GM21619 (cell line): Measurements from ENCODE around the gene OR8A1.

ENCODE experiments used
- ATAC-seq: cut with Tn5 transposase; IDR thresholded peaks from one replicate; pipeline ENCODE4 v1.9.1; 2021; ENCODE audit not compliant: unreplicated experiment

The OR8A1 gene

GRCh38 chr11:124569697-124570096 lies at the start of gene OR8A1:
Gene OR8A1 (plus strand): TSS chr11:124569997. CDS start chr11:124570120, 123 bp downstream.
- ATAC-seq: no peak

- no peak for ATAC-seq
These were observed 49.3 kb upstream of the OR8A1 start for GRCh38 chr11:124520550-124520854.

GRCh38 chr11:124533626-124534025 lies 36.2 kb upstream of the OR8A1 start:
- no peak for ATAC-seq

- ATAC-seq: no peak
These were observed 35.7 kb upstream of the OR8A1 start for GRCh38 chr11:124534051-124534450.

DNA sequence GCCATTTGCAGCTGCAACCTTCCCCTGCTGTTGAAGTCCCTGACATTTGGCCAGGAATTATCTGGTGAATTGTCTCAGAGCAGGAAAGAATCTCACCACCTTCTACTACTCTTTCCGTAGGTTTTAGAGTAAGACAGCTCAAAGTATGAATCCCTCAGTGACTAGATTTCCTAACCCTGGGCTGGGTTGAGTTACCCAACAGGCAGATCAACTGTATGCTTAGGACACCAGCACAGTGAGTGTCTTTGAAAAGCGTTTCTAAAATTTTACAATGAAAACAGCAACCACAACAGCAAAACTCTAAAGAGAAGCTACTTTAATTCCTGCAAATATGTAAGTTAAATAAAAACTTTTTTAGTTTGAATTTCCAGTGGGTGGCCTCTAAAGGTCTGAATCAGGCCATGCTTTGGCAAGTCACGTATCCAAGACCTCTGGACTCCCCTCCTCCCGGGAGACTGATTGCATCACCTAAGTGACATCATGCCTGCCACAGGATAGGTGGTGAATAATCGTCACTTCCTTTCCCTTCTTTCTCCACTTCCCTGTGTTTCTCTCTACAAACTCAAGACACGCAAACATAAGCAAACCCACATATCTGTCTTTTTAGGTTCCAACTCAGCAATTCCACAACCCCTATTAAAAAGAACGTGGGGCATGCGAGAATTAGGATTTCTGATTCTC lies 34.1 kb upstream of the OR8A1 start:
- ATAC-seq: no peak

GRCh38 chr11:124536520-124536919 lies 33.3 kb upstream of the OR8A1 start:
- no peak for ATAC-seq

- ATAC-seq: no peak
These were observed 31.8 kb upstream of the OR8A1 start for GRCh38 chr11:124538019-124538418.

GRCh38 chr11:124541204-124541603 lies 28.6 kb upstream of the OR8A1 start:
- no peak for ATAC-seq

GRCh38 chr11:124543145-124543544 lies 26.7 kb upstream of the OR8A1 start:
- no peak for ATAC-seq

DNA sequence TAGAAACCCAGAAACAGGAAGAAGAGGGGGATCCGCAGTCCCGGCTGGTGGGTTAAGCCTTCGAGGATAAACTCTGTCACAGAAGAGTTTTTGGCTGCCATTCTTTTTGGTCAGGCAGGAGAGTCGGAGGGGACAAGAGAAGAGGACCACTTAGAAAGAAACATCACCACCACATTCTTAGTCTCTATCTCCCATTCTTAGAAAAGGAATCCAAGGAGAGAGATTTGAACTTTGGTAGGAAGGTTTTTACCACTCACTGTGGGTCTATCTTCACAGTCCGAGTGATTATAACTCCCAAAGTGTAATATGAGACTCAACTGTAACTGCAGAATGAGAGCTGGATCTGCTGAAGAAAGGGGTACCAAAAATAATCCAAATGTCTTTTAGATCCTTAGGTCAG lies 26.2 kb upstream of the OR8A1 start, which contains the start of gene OR8B12:
OR8B12 (minus strand) TSS at position 101 of the 400 bp plus-strand sequence; CDS start at position 101, 0 bp downstream.
- ATAC-seq: no peak

- ATAC-seq: no peak
These were observed 18.6 kb upstream of the OR8A1 start for GRCh38 chr11:124551189-124551588.

GRCh38 chr11:124551987-124552386 lies 17.8 kb upstream of the OR8A1 start:
- ATAC-seq: no peak

- no peak for ATAC-seq
These were observed 13.0 kb upstream of the OR8A1 start for GRCh38 chr11:124556828-124557227.

- ATAC-seq: no peak
These were observed 363 bp downstream of the OR8A1 start for GRCh38 chr11:124570160-124570559.

GRCh38 chr11:124577716-124578427 lies 8.1 kb downstream of the OR8A1 start:
- ATAC-seq: no peak

GRCh38 chr11:124578761-124579160 lies 9.0 kb downstream of the OR8A1 start:
- no peak for ATAC-seq

DNA sequence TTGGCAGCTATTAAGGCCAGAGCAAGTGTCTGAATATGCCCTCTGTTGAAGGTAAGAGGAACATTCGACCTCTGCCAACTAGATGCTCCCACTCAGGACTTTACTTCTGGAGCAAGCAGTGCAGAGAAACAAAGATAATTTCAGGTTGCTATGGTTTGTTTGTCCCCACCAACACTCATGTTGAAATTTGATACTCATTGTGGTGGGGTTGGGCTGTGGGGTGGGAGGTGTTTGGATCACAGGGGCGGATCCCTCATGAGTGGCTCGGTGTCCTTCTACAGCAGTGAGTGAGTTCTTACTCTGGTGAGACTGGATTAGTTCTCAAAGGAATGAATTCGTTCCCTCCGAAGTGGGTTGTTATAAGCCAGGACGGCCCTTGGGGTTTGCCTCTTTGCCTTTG lies 12.0 kb downstream of the OR8A1 start:
- no peak for ATAC-seq

DNA sequence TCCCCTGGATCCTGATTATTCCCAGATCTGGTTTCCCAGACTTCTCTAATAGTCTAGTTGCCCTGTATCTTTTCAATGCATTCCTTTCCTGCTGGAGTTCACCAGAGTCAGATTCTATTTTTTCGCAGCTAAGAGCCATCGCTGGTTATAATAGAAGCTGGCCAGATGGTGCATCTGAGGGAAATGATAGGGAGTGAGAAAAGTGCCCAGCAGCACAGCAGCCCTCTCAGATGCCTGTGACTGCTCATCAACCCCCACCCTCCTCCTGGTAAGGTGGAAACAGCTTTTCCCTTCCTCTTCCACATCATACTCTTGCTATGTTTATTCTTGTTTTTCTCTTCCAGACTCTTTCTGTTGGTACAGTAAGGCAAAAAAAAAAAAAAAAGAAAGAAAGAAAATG lies 12.8 kb downstream of the OR8A1 start:
- no peak for ATAC-seq

- ATAC-seq: no peak
These were observed 14.0 kb downstream of the OR8A1 start for GRCh38 chr11:124583781-124584180.

DNA sequence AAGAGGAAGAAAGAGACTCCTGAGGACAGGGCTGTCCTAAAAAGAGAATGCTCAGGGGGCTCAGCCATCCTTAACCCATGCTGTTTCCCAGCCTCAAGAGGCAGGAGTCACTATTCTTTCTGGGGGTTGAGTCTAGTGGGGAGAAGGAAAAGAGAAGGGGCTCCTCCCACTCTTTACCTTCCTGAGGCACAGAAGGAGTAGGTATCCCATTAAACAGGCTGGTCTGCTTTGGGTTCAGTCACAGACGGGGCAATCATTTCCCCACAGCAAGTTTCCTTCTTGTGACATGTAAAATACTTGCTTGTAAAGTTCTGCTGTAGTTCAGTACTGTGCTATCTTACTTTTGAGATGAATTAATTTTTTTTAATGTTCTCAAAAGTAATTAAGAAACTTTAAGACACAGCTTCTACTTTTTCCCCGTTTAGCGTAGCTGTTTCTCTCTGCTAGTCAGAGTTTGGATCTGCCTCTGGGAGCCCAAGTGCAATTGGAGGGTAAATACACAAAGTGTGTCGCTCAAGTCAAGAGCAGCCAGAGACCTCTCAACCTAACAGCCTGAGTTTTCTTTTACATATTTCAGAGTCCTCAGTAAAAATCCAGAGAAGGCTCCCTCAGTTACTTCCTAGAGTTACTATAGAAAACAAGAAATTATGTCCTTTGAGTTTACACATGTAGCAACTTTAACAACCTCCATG lies 15.0 kb downstream of the OR8A1 start:
- ATAC-seq: no peak

DNA sequence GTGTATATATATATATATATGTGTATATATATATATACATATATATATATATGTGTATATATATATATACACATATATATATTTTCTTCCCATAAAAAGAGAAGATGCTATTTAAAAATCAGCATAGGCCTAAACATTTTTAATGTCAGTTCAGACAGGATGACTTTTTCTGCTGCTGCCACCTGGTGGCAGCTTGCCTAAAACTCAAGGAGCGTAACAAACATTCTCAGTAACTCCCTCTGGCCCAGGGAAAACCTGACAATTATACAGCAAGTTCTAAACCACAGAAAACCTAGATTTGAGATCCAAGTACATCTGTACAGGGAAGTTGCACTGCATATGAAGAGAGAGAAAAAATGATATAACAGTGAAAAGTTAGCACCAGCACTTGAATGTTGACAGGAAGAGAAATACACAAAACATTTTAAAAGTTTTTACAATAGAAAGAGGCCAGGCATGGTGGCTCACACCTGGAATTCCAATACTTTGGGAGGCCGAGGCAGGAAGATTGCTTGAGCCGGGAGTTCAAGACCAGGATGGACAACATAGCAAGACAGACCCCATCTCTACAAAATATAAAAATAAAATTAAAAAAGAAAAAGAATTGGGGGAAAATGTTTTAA lies 16.6 kb downstream of the OR8A1 start:
- no peak for ATAC-seq

GRCh38 chr11:124591430-124591829 lies 21.6 kb downstream of the OR8A1 start:
- ATAC-seq: no peak
